SK-N-SH (cell line): Measurements from ENCODE around the gene NAALADL2. TPM values are rescaled to one million over a fixed set of nuclear protein-coding genes. Genes with fewer than 3 reads are reported as not detected.

Experiments
- CTCF ChIA-PET: fragments of 300-600, 350-600 bp; formaldehyde crosslinking; extraction: SDS; loops from one replicate; lab custom pipeline; 2021; lab: Yijun Ruan, JAX
- POLR2A ChIA-PET: fragments of 350-600 bp; sonication (Branson Sonifier 250); formaldehyde crosslinking; extraction: SDS; loops from one replicate; lab custom pipeline; 2020; ENCODE audit warnings: antibody characterized with exemption, inconsistent platforms; lab: Yijun Ruan, JAX
- DNase-seq: peaks from one replicate; pipeline ENCODE4 v3.0.0; 2012
- H2AFZ ChIP-seq: fragments of 200-600 bp; sonication (generic); 2 replicates; pipeline ENCODE4 v1.8.1; 2016; ENCODE audit warnings: antibody characterized with exemption, mild to moderate bottlenecking, low read depth
- H3F3A ChIP-seq: fragments of 200-600 bp; sonication (generic); replicated peaks from 2 replicates; pipeline ENCODE3; 2016; ENCODE audit warnings: antibody characterized with exemption, mild to moderate bottlenecking; ENCODE audit not compliant: insufficient read depth
- H3K27ac ChIP-seq, 2 experiments: fragments of 200-500 bp in 1 of 2; fragments of 200-600 bp in 1 of 2; sonication (Bioruptor generic) in 1 of 2; sonication (generic), shearing (Covaris generic) in 1 of 2; 2 replicates each; pipeline versions ENCODE4 v1.5.1 to v1.6.1; 2014 to 2016; ENCODE audit warnings: low read depth in 2 of 2, inconsistent platforms in 1 of 2, low read length in 1 of 2, mild to moderate bottlenecking in 1 of 2, mixed read lengths in 1 of 2
- H3K27me3 ChIP-seq: fragments of 200-600 bp; sonication (generic), shearing (Covaris generic); 2 replicates; pipeline ENCODE4 v1.6.1; 2016; ENCODE audit warnings: mixed run types; ENCODE audit not compliant: insufficient read depth
- H3K36me3 ChIP-seq, 2 experiments: fragments of 200-500 bp in 1 of 2; fragments of 200-600 bp in 1 of 2; sonication (Bioruptor generic) in 1 of 2; sonication (generic) in 1 of 2; replicated peaks in 1 of 2; 2 replicates each; pipeline versions ENCODE3 to v1.5.1; 2014 to 2016; ENCODE audit warnings: low read length in 1 of 2, mild to moderate bottlenecking in 1 of 2; ENCODE audit not compliant: insufficient read depth in 2 of 2, control insufficient read depth in 1 of 2
- H3K4me1 ChIP-seq, 2 experiments: fragments of 200-500 bp in 1 of 2; fragments of 200-600 bp in 1 of 2; sonication (Bioruptor generic) in 1 of 2; sonication (generic), shearing (Covaris generic) in 1 of 2; 2 replicates each; pipeline versions ENCODE4 v1.5.1 to v1.6.1; 2014 to 2016; ENCODE audit warnings: low read depth in 1 of 2, low read length in 1 of 2, mixed run types in 1 of 2; ENCODE audit not compliant: insufficient read depth in 2 of 2, control insufficient read depth in 1 of 2
- H3K4me2 ChIP-seq: fragments of 200-600 bp; sonication (generic), shearing (Covaris generic); 2 replicates; pipeline ENCODE4 v1.6.1; 2017; ENCODE audit warnings: mixed run types
- H3K4me3 ChIP-seq, 2 experiments: fragments of 200-500 bp in 1 of 2; fragments of 200-600 bp in 1 of 2; sonication (Bioruptor generic) in 1 of 2; sonication (generic), shearing (Covaris generic) in 1 of 2; 2 replicates each; pipeline versions ENCODE4 v1.5.1 to v1.8.1; 2014 to 2016; ENCODE audit warnings: low read depth in 2 of 2, inconsistent platforms in 1 of 2, low read length in 1 of 2, mild to moderate bottlenecking in 1 of 2, mixed read lengths in 1 of 2, moderate library complexity in 1 of 2
- H3K79me2 ChIP-seq: fragments of 200-600 bp; sonication (generic); 2 replicates; pipeline ENCODE4 v1.8.1; 2017; ENCODE audit warnings: mild to moderate bottlenecking; ENCODE audit not compliant: insufficient read depth
- H3K9ac ChIP-seq: fragments of 200-600 bp; sonication (generic); 2 replicates; pipeline ENCODE4 v1.6.1; 2017; ENCODE audit warnings: mixed run types
- H3K9me2 ChIP-seq: fragments of 200-600 bp; sonication (generic); 2 replicates; pipeline ENCODE4 v1.6.1; 2017; ENCODE audit warnings: mixed run types
- H3K9me3 ChIP-seq: fragments of 200-600 bp; sonication (generic); 2 replicates; pipeline ENCODE4 v1.6.1; 2017; ENCODE audit warnings: mixed run types, mild to moderate bottlenecking, moderate library complexity
- H4K20me1 ChIP-seq: fragments of 200-600 bp; sonication (generic); 2 replicates; pipeline ENCODE4 v1.6.1; 2017; ENCODE audit warnings: mild to moderate bottlenecking, mixed run types; ENCODE audit not compliant: insufficient read depth
- EP300 ChIP-seq, 2 experiments: IDR thresholded peaks; 2 replicates each; pipeline versions ENCODE4 v1.4.0 to v1.6.1; 2012; ENCODE audit warnings: borderline replicate concordance in 1 of 2, low read depth in 1 of 2, low read length in 1 of 2
- EZH2phosphoT487 ChIP-seq: fragments of 200-600 bp; sonication (generic); IDR thresholded peaks from 2 replicates; pipeline ENCODE4 v1.6.1; 2017; ENCODE audit warnings: low read depth, mixed run types, mild to moderate bottlenecking, antibody characterized with exemption, moderate library complexity, borderline replicate concordance
- FOXJ3 ChIP-seq: sonication (generic); formaldehyde crosslinking; IDR thresholded peaks from 2 replicates; pipeline ENCODE4 v1.5.1; 2020; ENCODE audit warnings: mild to moderate bottlenecking, missing genetic modification reagents
- FOXM1 ChIP-seq: IDR thresholded peaks from 2 replicates; pipeline ENCODE4 v1.4.0; 2012; ENCODE audit warnings: low read depth, mild to moderate bottlenecking
- GABPA ChIP-seq: IDR thresholded peaks from 2 replicates; pipeline ENCODE4 v1.4.0; 2012; ENCODE audit warnings: low read depth, mild to moderate bottlenecking
- GATA2 ChIP-seq: sonication (generic); formaldehyde crosslinking; IDR thresholded peaks from 2 replicates; pipeline ENCODE4 v1.5.0; 2020; ENCODE audit warnings: mild to moderate bottlenecking, missing genetic modification reagents
- MXI1 ChIP-seq: IDR thresholded peaks from 2 replicates; pipeline ENCODE4 v1.6.1; 2012; ENCODE audit warnings: mild to moderate bottlenecking, low read depth, low read length, improper control_type of control experiment
- NFIC ChIP-seq: IDR thresholded peaks from 2 replicates; pipeline ENCODE4 v1.4.0; 2012; ENCODE audit warnings: borderline replicate concordance
- RFX5 ChIP-seq: IDR thresholded peaks from 2 replicates; pipeline ENCODE4 v1.6.1; 2012; ENCODE audit warnings: mild to moderate bottlenecking, improper control_type of control experiment, low read length
- SIN3A ChIP-seq: IDR thresholded peaks from 2 replicates; pipeline ENCODE4 v1.6.1; 2012; ENCODE audit warnings: low read depth, mild to moderate bottlenecking, low read length, moderate library complexity, borderline replicate concordance
- TEAD4 ChIP-seq: IDR thresholded peaks from 2 replicates; pipeline ENCODE4 v1.4.0; 2012; ENCODE audit warnings: mild to moderate bottlenecking, borderline replicate concordance; ENCODE audit not compliant: insufficient read depth
- YY1 ChIP-seq: IDR thresholded peaks from 2 replicates; pipeline ENCODE4 v1.4.0; 2012; ENCODE audit warnings: low read depth, mild to moderate bottlenecking
- WGBS: methylation state at CpG from one replicate; pipeline ENCODE4 v1.1.6; 2017; ENCODE audit warnings: low lambda C conversion rate; 5-methylcytosine and 5-hydroxymethylcytosine counted together
- polyA plus RNA-seq, 3 experiments: library from polyadenylated mRNA; depleted of rRNA; stranded (reverse); fragments of >200 nt; gene quantifications; 2 replicates each; pipeline ENCODE4 v1.2.3, GENCODE V29; 2012
- TF ChIP-seq, protein P1 (sequence below): fragments of 150-350 bp; IDR thresholded peaks from 2 replicates; pipeline ENCODE4 v1.6.1; 2017; ENCODE audit warnings: antibody characterized with exemption, low read length, low read depth, borderline replicate concordance
- TF ChIP-seq, protein P2 (sequence below): IDR thresholded peaks from 2 replicates; pipeline ENCODE4 v1.4.0; 2012; ENCODE audit warnings: low read depth, borderline replicate concordance
- TF ChIP-seq, protein P3 (sequence below): IDR thresholded peaks from 2 replicates; pipeline ENCODE4; 2012
- TF ChIP-seq, protein P4 (sequence below): fragments of 200-600 bp; sonication (generic); IDR thresholded peaks from 2 replicates; pipeline ENCODE4 v1.6.1; 2017; ENCODE audit warnings: antibody characterized with exemption, mild to moderate bottlenecking, moderate library complexity
- TF ChIP-seq, protein P5 (sequence below): IDR thresholded peaks from 2 replicates; pipeline ENCODE4 v1.4.0; 2012; ENCODE audit warnings: low read depth

The NAALADL2 gene
- polyA plus RNA-seq, 1 of the 3 experiments (the other 2 are of a cell fraction), result 1.2 TPM

DNA sequence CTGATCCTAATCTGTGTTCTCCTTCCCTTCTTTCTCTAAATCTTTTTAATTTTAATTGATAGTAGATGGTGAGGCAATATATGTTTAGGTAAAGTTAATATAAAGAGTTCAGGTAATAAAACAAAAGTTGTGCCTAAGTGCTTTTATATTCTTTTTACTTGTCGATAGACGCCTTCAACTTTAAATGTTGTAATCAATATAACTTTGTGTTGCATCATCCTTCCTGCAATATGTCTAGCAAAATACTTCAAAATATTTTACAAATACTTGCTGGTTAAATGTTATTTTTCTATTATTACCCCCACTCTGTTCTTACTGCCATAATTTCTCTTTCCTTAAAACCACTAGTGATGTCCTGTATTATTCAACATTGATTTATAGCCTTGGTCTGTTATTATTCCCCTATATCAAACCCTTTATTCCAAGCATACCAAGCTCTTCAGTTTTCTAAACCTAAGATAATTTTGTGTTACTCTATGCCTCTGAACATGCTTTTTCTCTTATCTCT, 92.4 kb downstream of the NAALADL2 start:
- no peaks in the 10 kb centered on the region for H4K20me1 ChIP-seq
- CTCF ChIA-PET, result interaction anchor here (1.0 kb wide), 1 partner anchor 11 kb away, joined by 3 read pairs; no protein-coding TSS in a partner anchor
- no peak overlapping the region for H3K4me2 ChIP-seq
- POLR2A ChIA-PET, result no interaction called here
- peaks cover 0 to 22% of the 10 kb centered on the region in 2 experiments; a peak in 2 of 4 replicates for H3K4me1 ChIP-seq
- no peak overlapping the region for H2AFZ ChIP-seq
- no peaks in the 10 kb centered on the region for H3K9me2 ChIP-seq
- H3K27ac ChIP-seq, result peak overlapping the region; percentile 28 to 82; a peak in 3 of 4 replicates
- H3K4me3 ChIP-seq, result no peak overlapping the region
- H3K27me3 ChIP-seq, result no peaks in the 10 kb centered on the region
- no peaks in the 10 kb centered on the region for H3K9me3 ChIP-seq
- no peak overlapping the region; the same call in 1 of the 2 replicates for H3K9ac ChIP-seq
- H3K79me2 ChIP-seq, result no peaks in the 10 kb centered on the region
- TF ChIP-seq FOXJ3 (CRISPR knock-in tag) (no peak), SIN3A (no peak), RFX5 (no peak), FOXM1 (no peak), EP300 (IDR thresholded peaks at IDR 0.05; ENCODE audit: borderline replicate concordance in 1 of 2, low read depth in 1 of 2, low read length in 1 of 2) (no peak), TEAD4 (no peak)
- TF ChIP-seq, protein P1, sequence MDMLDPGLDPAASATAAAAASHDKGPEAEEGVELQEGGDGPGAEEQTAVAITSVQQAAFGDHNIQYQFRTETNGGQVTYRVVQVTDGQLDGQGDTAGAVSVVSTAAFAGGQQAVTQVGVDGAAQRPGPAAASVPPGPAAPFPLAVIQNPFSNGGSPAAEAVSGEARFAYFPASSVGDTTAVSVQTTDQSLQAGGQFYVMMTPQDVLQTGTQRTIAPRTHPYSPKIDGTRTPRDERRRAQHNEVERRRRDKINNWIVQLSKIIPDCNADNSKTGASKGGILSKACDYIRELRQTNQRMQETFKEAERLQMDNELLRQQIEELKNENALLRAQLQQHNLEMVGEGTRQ, result no peak
- TF ChIP-seq, protein P2, sequence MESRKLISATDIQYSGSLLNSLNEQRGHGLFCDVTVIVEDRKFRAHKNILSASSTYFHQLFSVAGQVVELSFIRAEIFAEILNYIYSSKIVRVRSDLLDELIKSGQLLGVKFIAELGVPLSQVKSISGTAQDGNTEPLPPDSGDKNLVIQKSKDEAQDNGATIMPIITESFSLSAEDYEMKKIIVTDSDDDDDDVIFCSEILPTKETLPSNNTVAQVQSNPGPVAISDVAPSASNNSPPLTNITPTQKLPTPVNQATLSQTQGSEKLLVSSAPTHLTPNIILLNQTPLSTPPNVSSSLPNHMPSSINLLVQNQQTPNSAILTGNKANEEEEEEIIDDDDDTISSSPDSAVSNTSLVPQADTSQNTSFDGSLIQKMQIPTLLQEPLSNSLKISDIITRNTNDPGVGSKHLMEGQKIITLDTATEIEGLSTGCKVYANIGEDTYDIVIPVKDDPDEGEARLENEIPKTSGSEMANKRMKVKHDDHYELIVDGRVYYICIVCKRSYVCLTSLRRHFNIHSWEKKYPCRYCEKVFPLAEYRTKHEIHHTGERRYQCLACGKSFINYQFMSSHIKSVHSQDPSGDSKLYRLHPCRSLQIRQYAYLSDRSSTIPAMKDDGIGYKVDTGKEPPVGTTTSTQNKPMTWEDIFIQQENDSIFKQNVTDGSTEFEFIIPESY, result no peak
- 93% methylated on average over 2 of the region's 2 CpGs for WGBS
- no peaks in the 10 kb centered on the region for H3K36me3 ChIP-seq
- DNase-seq, result no peak
- H3F3A ChIP-seq, result peaks cover 32% of the 10 kb centered on the region

DNA sequence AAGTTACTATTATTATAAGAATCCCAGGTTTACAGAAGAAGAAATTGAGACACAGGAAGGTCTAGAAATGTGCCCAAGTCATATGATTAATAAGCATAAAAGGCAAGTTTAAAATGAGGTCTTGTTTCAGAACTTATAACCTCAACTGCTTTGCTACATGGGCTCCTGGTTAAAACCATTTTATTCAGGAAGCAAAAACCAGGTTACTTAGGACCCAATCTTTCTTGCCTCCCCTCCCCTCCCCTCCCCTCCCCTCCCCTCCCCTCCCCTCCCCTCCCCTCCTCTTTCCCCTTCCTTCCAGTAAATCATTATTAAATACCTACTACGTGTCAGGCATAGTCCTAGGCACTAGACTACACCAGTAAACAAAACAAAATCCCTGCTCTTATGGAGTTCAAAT, 93.9 kb downstream of the NAALADL2 start:
- Histone ChIP-seq H3K27ac (no peak overlapping the region), H3K4me3 (no peak overlapping the region), H3K9ac (no peak overlapping the region), H3K9me3 (no peaks in the 10 kb centered on the region), H3K4me1 (peaks cover 0 to 30% of the 10 kb centered on the region in 2 experiments; a peak in 2 of 4 replicates), H4K20me1 (no peaks in the 10 kb centered on the region), H3F3A (peaks cover 47% of the 10 kb centered on the region), H3K9me2 (no peaks in the 10 kb centered on the region), H3K27me3 (no peaks in the 10 kb centered on the region), H2AFZ (no peak overlapping the region), H3K79me2 (no peaks in the 10 kb centered on the region), H3K36me3 (no peaks in the 10 kb centered on the region), H3K4me2 (no peak overlapping the region)
- POLR2A ChIA-PET, result no interaction called here
- DNase-seq, result no peak
- CTCF ChIA-PET, result interaction anchor here (0.7 kb wide), 1 partner anchor 12 kb away, joined by 3 read pairs; no protein-coding TSS in a partner anchor
- 70% methylated on average over 1 of the region's 1 CpG for WGBS
- TF ChIP-seq MXI1 (no peak), GABPA (no peak), RFX5 (no peak), TEAD4 (no peak), YY1 (no peak), EZH2phosphoT487 (no peak), NFIC (no peak), GATA2 (CRISPR knock-in tag) (no peak)
- TF ChIP-seq, protein P3, sequence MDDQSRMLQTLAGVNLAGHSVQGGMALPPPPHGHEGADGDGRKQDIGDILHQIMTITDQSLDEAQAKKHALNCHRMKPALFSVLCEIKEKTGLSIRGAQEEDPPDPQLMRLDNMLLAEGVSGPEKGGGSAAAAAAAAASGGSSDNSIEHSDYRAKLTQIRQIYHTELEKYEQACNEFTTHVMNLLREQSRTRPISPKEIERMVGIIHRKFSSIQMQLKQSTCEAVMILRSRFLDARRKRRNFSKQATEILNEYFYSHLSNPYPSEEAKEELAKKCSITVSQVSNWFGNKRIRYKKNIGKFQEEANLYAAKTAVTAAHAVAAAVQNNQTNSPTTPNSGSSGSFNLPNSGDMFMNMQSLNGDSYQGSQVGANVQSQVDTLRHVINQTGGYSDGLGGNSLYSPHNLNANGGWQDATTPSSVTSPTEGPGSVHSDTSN, result no peak
- TF ChIP-seq, protein P4, sequence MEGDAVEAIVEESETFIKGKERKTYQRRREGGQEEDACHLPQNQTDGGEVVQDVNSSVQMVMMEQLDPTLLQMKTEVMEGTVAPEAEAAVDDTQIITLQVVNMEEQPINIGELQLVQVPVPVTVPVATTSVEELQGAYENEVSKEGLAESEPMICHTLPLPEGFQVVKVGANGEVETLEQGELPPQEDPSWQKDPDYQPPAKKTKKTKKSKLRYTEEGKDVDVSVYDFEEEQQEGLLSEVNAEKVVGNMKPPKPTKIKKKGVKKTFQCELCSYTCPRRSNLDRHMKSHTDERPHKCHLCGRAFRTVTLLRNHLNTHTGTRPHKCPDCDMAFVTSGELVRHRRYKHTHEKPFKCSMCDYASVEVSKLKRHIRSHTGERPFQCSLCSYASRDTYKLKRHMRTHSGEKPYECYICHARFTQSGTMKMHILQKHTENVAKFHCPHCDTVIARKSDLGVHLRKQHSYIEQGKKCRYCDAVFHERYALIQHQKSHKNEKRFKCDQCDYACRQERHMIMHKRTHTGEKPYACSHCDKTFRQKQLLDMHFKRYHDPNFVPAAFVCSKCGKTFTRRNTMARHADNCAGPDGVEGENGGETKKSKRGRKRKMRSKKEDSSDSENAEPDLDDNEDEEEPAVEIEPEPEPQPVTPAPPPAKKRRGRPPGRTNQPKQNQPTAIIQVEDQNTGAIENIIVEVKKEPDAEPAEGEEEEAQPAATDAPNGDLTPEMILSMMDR, result no peak
- TF ChIP-seq, protein P5, sequence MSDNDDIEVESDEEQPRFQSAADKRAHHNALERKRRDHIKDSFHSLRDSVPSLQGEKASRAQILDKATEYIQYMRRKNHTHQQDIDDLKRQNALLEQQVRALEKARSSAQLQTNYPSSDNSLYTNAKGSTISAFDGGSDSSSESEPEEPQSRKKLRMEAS, result no peak
